Loucy (cell line): ENCODE data around the gene PLEKHN1.

ENCODE experiments used
- H2AFZ ChIP-seq: fragments of 200-600 bp; sonication (generic); 2 replicates; pipeline ENCODE4 v1.6.0; 2016; ENCODE audit warnings: antibody characterized with exemption, mild to moderate bottlenecking, low read length, moderate library complexity
- H3F3A ChIP-seq: fragments of 200-600 bp; 2 replicates; pipeline ENCODE4 v1.6.0; 2016; ENCODE audit warnings: antibody characterized with exemption, low read depth, mild to moderate bottlenecking
- H3K27me3 ChIP-seq: fragments of 200-600 bp; sonication (generic); 2 replicates; pipeline ENCODE4 v1.6.1; 2014; ENCODE audit warnings: low read length, mild to moderate bottlenecking; ENCODE audit not compliant: insufficient read depth, poor library complexity, severe bottlenecking
- H3K36me3 ChIP-seq: fragments of 200-600 bp; sonication (generic); 2 replicates; pipeline ENCODE4 v1.6.1; 2016; ENCODE audit warnings: low read length; ENCODE audit not compliant: insufficient read depth
- H3K4me1 ChIP-seq: fragments of 200-600 bp; sonication (generic); 2 replicates; pipeline ENCODE4 v1.5.1; 2014; ENCODE audit warnings: low read length, mild to moderate bottlenecking; ENCODE audit not compliant: insufficient read depth, poor library complexity, severe bottlenecking
- H3K4me2 ChIP-seq: fragments of 200-600 bp; sonication (generic); 2 replicates; pipeline ENCODE4 v1.6.0; 2014; ENCODE audit warnings: antibody characterized with exemption, low read length, low read depth, mild to moderate bottlenecking; ENCODE audit not compliant: poor library complexity, severe bottlenecking
- H3K4me3 ChIP-seq: fragments of 200-600 bp; sonication (generic); 2 replicates; pipeline ENCODE4 v1.5.1; 2014; ENCODE audit warnings: low read length, mild to moderate bottlenecking, mixed read lengths; ENCODE audit not compliant: poor library complexity, severe bottlenecking
- H3K79me2 ChIP-seq: fragments of 200-600 bp; sonication (generic); 2 replicates; pipeline ENCODE4 v1.6.1; 2014; ENCODE audit warnings: low read length; ENCODE audit not compliant: insufficient read depth
- H3K9ac ChIP-seq: fragments of 200-600 bp; sonication (generic); 2 replicates; pipeline ENCODE4 v1.6.0; 2014; ENCODE audit warnings: mild to moderate bottlenecking, low read depth, low read length, moderate library complexity; ENCODE audit not compliant: poor library complexity, severe bottlenecking
- H3K9me2 ChIP-seq: fragments of 200-600 bp; sonication (generic); replicated peaks from 2 replicates; pipeline ENCODE4 v1.6.1; 2016; ENCODE audit warnings: low read depth, low read length, mixed read lengths
- H3K9me3 ChIP-seq: fragments of 200-600 bp; sonication (generic); 2 replicates; pipeline ENCODE4 v1.6.1; 2014; ENCODE audit warnings: mild to moderate bottlenecking, antibody characterized with exemption, low read length, low read depth; ENCODE audit not compliant: insufficient read depth
- H4K20me1 ChIP-seq: fragments of 200-600 bp; sonication (generic); 2 replicates; pipeline ENCODE4 v1.6.0; 2014; ENCODE audit warnings: antibody characterized with exemption, low read length, mild to moderate bottlenecking; ENCODE audit not compliant: insufficient read depth, poor library complexity, severe bottlenecking
- CTCF ChIP-seq: fragments of 200-600 bp; sonication (generic); conservative IDR thresholded peaks from 2 replicates; pipeline ENCODE4 v1.5.1; 2014; ENCODE audit warnings: mild to moderate bottlenecking, antibody characterized with exemption, low read length
- EZH2phosphoT487 ChIP-seq: fragments of 200-600 bp; IDR thresholded peaks from 2 replicates; pipeline ENCODE4 v1.6.1; 2018; ENCODE audit warnings: antibody characterized with exemption, mild to moderate bottlenecking, moderate library complexity, borderline replicate concordance

PLEKHN1 gene

GRCh38 chr1:934991-935750, 31.1 kb upstream of the PLEKHN1 start:
- Histone ChIP-seq H3K4me2 (no peak overlapping the region), H3K27me3 (no peaks in the 10 kb centered on the region), H3K4me3 (no peak overlapping the region), H3F3A (no peaks in the 10 kb centered on the region), H3K4me1 (peaks cover 28% of the 10 kb centered on the region), H3K9ac (no peak overlapping the region), H4K20me1 (no peaks in the 10 kb centered on the region), H3K36me3 (no peaks in the 10 kb centered on the region), H2AFZ (no peak overlapping the region), H3K9me2 (no peaks in the 10 kb centered on the region), H3K9me3 (no peaks in the 10 kb centered on the region), H3K79me2 (no peaks in the 10 kb centered on the region)
- TF ChIP-seq EZH2phosphoT487 (no peak), CTCF (no peak)

GRCh38 chr1:935751-936231, 30.5 kb upstream of the PLEKHN1 start:
- H3K9ac ChIP-seq = no peak overlapping the region

DNA sequence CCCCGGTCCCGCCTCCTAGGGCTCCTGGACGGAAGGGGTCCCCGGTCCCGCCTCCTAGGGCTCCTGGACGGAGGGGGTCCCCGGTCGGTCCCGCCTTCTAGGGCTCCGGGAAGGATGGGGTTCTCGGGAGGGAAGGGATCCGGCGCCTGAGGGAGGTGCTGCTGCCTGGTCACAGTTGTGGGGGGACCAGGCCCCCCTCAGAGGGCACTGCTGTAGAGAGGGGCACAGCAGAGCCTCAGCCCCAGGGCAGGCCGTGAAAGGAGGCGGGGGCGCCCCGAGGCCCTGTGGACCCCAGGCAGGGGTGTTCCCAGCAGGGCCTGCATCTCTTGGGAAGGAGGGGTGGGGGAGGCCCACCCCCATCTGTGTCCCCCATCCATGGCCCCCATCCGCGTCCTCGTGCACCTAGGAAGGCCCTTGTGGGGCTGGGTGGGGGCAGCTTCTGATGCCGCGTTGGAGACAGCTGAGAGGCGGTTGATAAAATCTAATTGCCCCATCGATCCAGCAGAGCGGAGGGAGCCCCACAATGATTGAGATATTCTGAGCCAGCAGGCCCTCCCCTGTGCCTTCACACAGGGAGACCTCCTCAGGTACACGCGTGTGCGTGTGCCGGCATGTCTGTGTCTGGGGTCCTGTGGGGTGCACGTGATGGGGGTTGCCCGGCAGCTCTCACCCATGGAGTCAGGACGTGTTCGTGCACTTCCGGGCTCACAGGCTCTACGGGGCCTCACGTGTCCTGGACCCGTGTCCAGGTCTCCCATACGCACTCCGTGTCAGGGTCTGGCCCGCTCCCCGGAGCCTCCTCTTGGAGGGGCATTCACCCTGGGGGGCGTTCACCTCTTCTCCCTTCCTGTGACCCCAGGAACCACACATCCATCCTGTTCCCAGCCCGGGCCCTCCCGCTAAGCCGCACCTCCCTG, 29.7 kb upstream of the PLEKHN1 start:
- H3K4me2 ChIP-seq = no peak overlapping the region
- no peak overlapping the region for H3K9ac ChIP-seq
- H2AFZ ChIP-seq = no peak overlapping the region
- no peaks in the 10 kb centered on the region for H3K79me2 ChIP-seq
- no peaks in the 10 kb centered on the region for H4K20me1 ChIP-seq
- H3K4me3 ChIP-seq = no peak overlapping the region
- H3F3A ChIP-seq = no peaks in the 10 kb centered on the region
- no peak for TF ChIP-seq CTCF
- TF ChIP-seq EZH2phosphoT487 = no peak
- H3K9me2 ChIP-seq = no peaks in the 10 kb centered on the region
- H3K36me3 ChIP-seq = no peaks in the 10 kb centered on the region
- no peaks in the 10 kb centered on the region for H3K9me3 ChIP-seq
- H3K4me1 ChIP-seq = peaks cover 34% of the 10 kb centered on the region
- H3K27me3 ChIP-seq = peaks cover 14% of the 10 kb centered on the region

More at GRCh38 chr1:935751-936231, 30.5 kb upstream of the PLEKHN1 start:
- peaks cover 33% of the 10 kb centered on the region for H3K4me1 ChIP-seq
- H3K27me3 ChIP-seq = peaks cover 6% of the 10 kb centered on the region
- H3F3A ChIP-seq = no peaks in the 10 kb centered on the region
- no peak overlapping the region for H3K4me3 ChIP-seq
- H4K20me1 ChIP-seq = no peaks in the 10 kb centered on the region
- no peak overlapping the region for H3K4me2 ChIP-seq
- no peaks in the 10 kb centered on the region for H3K36me3 ChIP-seq
- H3K9me3 ChIP-seq = no peaks in the 10 kb centered on the region
- TF ChIP-seq EZH2phosphoT487 = no peak
- H2AFZ ChIP-seq = no peak overlapping the region
- H3K9me2 ChIP-seq = no peaks in the 10 kb centered on the region
- no peaks in the 10 kb centered on the region for H3K79me2 ChIP-seq
